K562 (cell line): Measurements from ENCODE around the gene PDK1. TPM values are rescaled to one million over a fixed set of nuclear protein-coding genes. Genes with fewer than 3 reads are reported as not detected.

Source experiments
- ATAC-seq: fragments of 200-7000 bp; cut with Tn5 transposase; 3 replicates; pipeline ENCODE4 v1.9.1; 2020; ENCODE audit warnings: moderate library complexity
- BruUV-seq: library from RNA; stranded (reverse); fragments of 400-500 nt; replicated peaks from 2 replicates; lab custom pipeline; 2021; lab: Mats Ljungman, UMichigan
- CTCF ChIA-PET: fragments of 300-600 bp; formaldehyde crosslinking; extraction: SDS; loops from one replicate; lab custom pipeline; 2021; ENCODE audit warnings: low intra/inter-chr PET ratio; lab: Yijun Ruan, JAX
- POLR2A ChIA-PET: fragments of 300-600, 350-650 bp; sonication (Branson Sonifier 250); formaldehyde crosslinking; extraction: SDS; loops from one replicate; lab custom pipeline; 2021; ENCODE audit warnings: antibody characterized with exemption, inconsistent platforms; lab: Yijun Ruan, JAX
- DNase-seq, 4 experiments: peaks; one replicate each; pipeline versions ENCODE4 v3.0.0 to v3.0.0-alpha.2; 2011 to 2018; ENCODE audit warnings: low spot score in 3 of 4, mixed read lengths in 3 of 4; ENCODE audit errors: extremely low read depth in 1 of 4
- FAIRE-seq: peaks from 2 replicates; lab custom pipeline; 2011; peaks lifted over from hg19 to GRCh38; lab: Jason Lieb, UNC
- H2AFZ ChIP-seq: 2 replicates; pipeline ENCODE4 v1.6.0; 2011; ENCODE audit warnings: low read depth, low read length, control low read depth, inconsistent platforms
- H3K27ac ChIP-seq: fragments of 200-600 bp; 3 replicates; pipeline ENCODE4 v1.8.0; 2011; ENCODE audit warnings: low read depth, mild to moderate bottlenecking, control low read depth, inconsistent platforms, low read length, moderate library complexity, mixed read lengths; ENCODE audit errors: extremely low read depth
- H3K27me3 ChIP-seq, 2 experiments: fragments of 300-600 bp in 1 of 2; 2 replicates in 1 of 2; 3 replicates in 1 of 2; pipeline versions ENCODE4 v1.6.0 to v1.8.0; 2011; ENCODE audit warnings: inconsistent platforms in 2 of 2, low read length in 2 of 2, mild to moderate bottlenecking in 1 of 2, mixed read lengths in 1 of 2, moderate library complexity in 1 of 2; ENCODE audit not compliant: control insufficient read depth in 2 of 2, insufficient read depth in 2 of 2
- H3K36me3 ChIP-seq: fragments of 300-600 bp; 3 replicates; pipeline ENCODE4 v1.8.0; 2011; ENCODE audit warnings: mild to moderate bottlenecking, low read length, inconsistent platforms; ENCODE audit not compliant: control insufficient read depth, insufficient read depth
- H3K4me1 ChIP-seq, 2 experiments: fragments of 200-600 bp in 1 of 2; replicated peaks in 1 of 2; 2 replicates in 1 of 2; 3 replicates in 1 of 2; pipeline versions ENCODE4 v1.5.1 to v1.8.0; 2011; ENCODE audit warnings: inconsistent platforms in 2 of 2, low read length in 2 of 2, mild to moderate bottlenecking in 1 of 2, mixed read lengths in 1 of 2, moderate library complexity in 1 of 2; ENCODE audit not compliant: control insufficient read depth in 2 of 2, insufficient read depth in 2 of 2
- H3K4me2 ChIP-seq: 2 replicates; pipeline ENCODE4 v1.6.1; 2011; ENCODE audit warnings: low read length, control low read depth, inconsistent platforms, mixed read lengths; ENCODE audit not compliant: insufficient read depth
- H3K4me3 ChIP-seq: fragments of 200-600 bp; sonication (generic), shearing (Covaris generic); 2 replicates; pipeline ENCODE4 v1.5.1; 2016; ENCODE audit warnings: control low read depth, inconsistent platforms
- H3K79me2 ChIP-seq: fragments of 200-600 bp; 3 replicates; pipeline ENCODE4 v1.8.0; 2011; ENCODE audit warnings: low read length, inconsistent platforms; ENCODE audit not compliant: control insufficient read depth, insufficient read depth
- H3K9ac ChIP-seq, 2 experiments: 2 replicates each; pipeline versions ENCODE4 v1.6.0 to v1.6.1; 2011; ENCODE audit warnings: low read depth in 2 of 2, low read length in 2 of 2, control low read depth in 1 of 2, inconsistent platforms in 1 of 2, mild to moderate bottlenecking in 1 of 2, mixed read lengths in 1 of 2; ENCODE audit not compliant: insufficient read depth in 1 of 2
- H3K9me1 ChIP-seq: one replicate; pipeline ENCODE4 v1.6.0; 2011; ENCODE audit warnings: inconsistent platforms, mild to moderate bottlenecking, low read length, moderate library complexity; ENCODE audit not compliant: control insufficient read depth, insufficient read depth
- H3K9me3 ChIP-seq: replicated peaks from 2 replicates; pipeline ENCODE4 v1.5.1; 2011; ENCODE audit warnings: low read depth, low read length, inconsistent platforms; ENCODE audit not compliant: control insufficient read depth, insufficient read depth
- H4K20me1 ChIP-seq: replicated peaks from 2 replicates; pipeline ENCODE4 v1.6.1; 2011; ENCODE audit warnings: low read length, inconsistent platforms, mixed read lengths; ENCODE audit not compliant: control insufficient read depth, insufficient read depth
- CLOCK ChIP-seq: fragments of 250-450 bp; sonication (Bioruptor Pico); IDR thresholded peaks from 2 replicates; pipeline ENCODE4 v1.4.0; 2020; ENCODE audit warnings: mild to moderate bottlenecking, moderate library complexity, borderline replicate concordance
- GTF2E2 ChIP-seq: fragments of 200-800 bp; sonication (Bioruptor generic); IDR thresholded peaks from 2 replicates; pipeline ENCODE4 v1.6.1; 2016; ENCODE audit warnings: missing genetic modification characterization, missing compliant biosample characterization
- MAFG ChIP-seq: fragments of 450-650 bp; conservative IDR thresholded peaks from 2 replicates; pipeline ENCODE4 v1.6.1; 2016; ENCODE audit warnings: missing genetic modification characterization, missing compliant biosample characterization
- MECOM ChIP-seq: fragments of 250-450 bp; sonication (Bioruptor Pico); IDR thresholded peaks from 2 replicates; pipeline ENCODE4 v1.8.0; 2022; ENCODE audit warnings: inconsistent platforms
- PHF20 ChIP-seq: fragments of 450-650 bp; IDR thresholded peaks from 2 replicates; pipeline ENCODE4 v1.6.1; 2018; ENCODE audit not compliant: partially characterized antibody
- PRMT5 ChIP-seq: sonication (generic); formaldehyde crosslinking; IDR thresholded peaks from 2 replicates; pipeline ENCODE4 v1.5.0; 2020; ENCODE audit warnings: missing genetic modification reagents
- ZNF436 ChIP-seq: fragments of 250-450, 450-650 bp; sonication (Bioruptor Pico); formaldehyde crosslinking; IDR thresholded peaks from 2 replicates; pipeline ENCODE4 v1.7.0; 2020; ENCODE audit warnings: mild to moderate bottlenecking
- in situ Hi-C: fragments of 300-500 bp; cut with MboI; formaldehyde crosslinking; loops from 4 replicates; pipeline ENCODE4 v1.15.0; 2018; ENCODE audit warnings: inconsistent platforms, mixed read lengths
- intact Hi-C: fragments of 100-400 bp; cut with micrococcal nuclease; formaldehyde crosslinking; loops from 2 replicates; pipeline ENCODE4 v1.14.2; 2022
- polyA plus RNA-seq, 8 experiments: library from polyadenylated mRNA; depleted of rRNA in 4 of 8; stranded (reverse) in 5 of 8; unstranded in 3 of 8; fragments of >200 nt; fragmentation: Nextera tagmentation in 2 of 8; fragmentation: Illumina TruSeq in 1 of 8; extraction: Ambion mirVana in 2 of 8; extraction: Trizol in 1 of 8; gene quantifications; 2 replicates each; pipeline versions ENCODE4 v1.2.1 to v1.2.3, GENCODE V29; 2011 to 2014; ENCODE audit warnings: inconsistent platforms in 1 of 8, missing spikeins in 1 of 8
- total RNA-seq, 7 experiments: library from RNA; depleted of rRNA in 6 of 7; stranded (reverse); fragments of >200 nt in 6 of 7; fragmentation: Illumina TruSeq in 2 of 7; extraction: Trizol in 2 of 7; gene quantifications; 2 replicates each; pipeline versions ENCODE4 v1.2.1 to v1.2.3, GENCODE V29; 2011 to 2021; ENCODE audit warnings: low replicate concordance in 1 of 7
- TF ChIP-seq, protein P1 (sequence below): fragments of 450-650 bp; conservative IDR thresholded peaks from 2 replicates; pipeline ENCODE4 v1.6.1; 2016; ENCODE audit warnings: missing genetic modification characterization, low read depth, mild to moderate bottlenecking, missing compliant biosample characterization, moderate library complexity

PDK1 gene
- total and polyA plus RNA-seq, 9 of the 15 experiments (the other 6 are each of a cell fraction or from before 2014, with no cell fraction given) = 3.5 to 176 (median 13.9) TPM

- in situ Hi-C loops (no loop called here), intact Hi-C loops (no loop called here)
- TF ChIP-seq MAFG (no peak), GTF2E2 (tag) (no peak), CLOCK (CRISPR knock-in tag) (no peak), ZNF436 (CRISPR knock-in tag) (no peak), PRMT5 (no peak), MECOM (no peak), PHF20 (no peak)
- TF ChIP-seq, protein P1, sequence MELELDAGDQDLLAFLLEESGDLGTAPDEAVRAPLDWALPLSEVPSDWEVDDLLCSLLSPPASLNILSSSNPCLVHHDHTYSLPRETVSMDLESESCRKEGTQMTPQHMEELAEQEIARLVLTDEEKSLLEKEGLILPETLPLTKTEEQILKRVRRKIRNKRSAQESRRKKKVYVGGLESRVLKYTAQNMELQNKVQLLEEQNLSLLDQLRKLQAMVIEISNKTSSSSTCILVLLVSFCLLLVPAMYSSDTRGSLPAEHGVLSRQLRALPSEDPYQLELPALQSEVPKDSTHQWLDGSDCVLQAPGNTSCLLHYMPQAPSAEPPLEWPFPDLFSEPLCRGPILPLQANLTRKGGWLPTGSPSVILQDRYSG (tag) = no peak
- ATAC-seq = no peak
- Histone ChIP-seq H3K27ac (no peak overlapping the region), H3K79me2 (no peaks in the 10 kb centered on the region), H3K4me1 (no peaks in the 10 kb centered on the region; a peak in 1 of 5 replicates), H2AFZ (no peak overlapping the region), H3K9me1 (no peaks in the 10 kb centered on the region), H3K9ac (no peak overlapping the region), H3K36me3 (no peaks in the 10 kb centered on the region), H3K4me3 (no peak overlapping the region), H3K27me3 (peaks cover 8 to 30% of the 10 kb centered on the region in 2 experiments), H3K4me2 (no peak overlapping the region), H4K20me1 (no peaks in the 10 kb centered on the region), H3K9me3 (no peaks in the 10 kb centered on the region)
- CTCF ChIA-PET = no interaction called here
- no TSS peak for BruUV-seq
- FAIRE-seq = no peak
- POLR2A ChIA-PET = no interaction called here
- DNase-seq = no peak
Observed at GRCh38 chr2:172640389-172640788, 84.5 kb downstream of the PDK1 start.
